ENCODE results near the gene TMTC3. TPM values are rescaled to one million over a fixed set of nuclear protein-coding genes. Genes with fewer than 3 reads are reported as not detected.

TMTC3 gene
- total RNA-seq, 6 donors from 2014 or later, result 4.2 to 18.3 (median 15.3) TPM

GRCh38 chr12:88111074-88111652 is 30.9 kb upstream of the TMTC3 start:
- no peak for DNase-seq
- H3K27ac ChIP-seq, result no peak overlapping the region
- 19 to 25% methylated on average over 1 of the region's 1 CpG for WGBS, 2 donors
- ATAC-seq (ENCODE audit: low FRiP score in 2 of 2), result no peak
- H3K27me3 ChIP-seq, result no peaks in the 10 kb centered on the region
- TF ChIP-seq, protein P1, sequence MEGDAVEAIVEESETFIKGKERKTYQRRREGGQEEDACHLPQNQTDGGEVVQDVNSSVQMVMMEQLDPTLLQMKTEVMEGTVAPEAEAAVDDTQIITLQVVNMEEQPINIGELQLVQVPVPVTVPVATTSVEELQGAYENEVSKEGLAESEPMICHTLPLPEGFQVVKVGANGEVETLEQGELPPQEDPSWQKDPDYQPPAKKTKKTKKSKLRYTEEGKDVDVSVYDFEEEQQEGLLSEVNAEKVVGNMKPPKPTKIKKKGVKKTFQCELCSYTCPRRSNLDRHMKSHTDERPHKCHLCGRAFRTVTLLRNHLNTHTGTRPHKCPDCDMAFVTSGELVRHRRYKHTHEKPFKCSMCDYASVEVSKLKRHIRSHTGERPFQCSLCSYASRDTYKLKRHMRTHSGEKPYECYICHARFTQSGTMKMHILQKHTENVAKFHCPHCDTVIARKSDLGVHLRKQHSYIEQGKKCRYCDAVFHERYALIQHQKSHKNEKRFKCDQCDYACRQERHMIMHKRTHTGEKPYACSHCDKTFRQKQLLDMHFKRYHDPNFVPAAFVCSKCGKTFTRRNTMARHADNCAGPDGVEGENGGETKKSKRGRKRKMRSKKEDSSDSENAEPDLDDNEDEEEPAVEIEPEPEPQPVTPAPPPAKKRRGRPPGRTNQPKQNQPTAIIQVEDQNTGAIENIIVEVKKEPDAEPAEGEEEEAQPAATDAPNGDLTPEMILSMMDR (IDR thresholded peaks at IDR 0.05), result peak in 3 of 6 experiments; percentile 36 to 42 (median 41)
- TF ChIP-seq POLR2A (IDR thresholded peaks at IDR 0.05), result no peak
- no peak for TF ChIP-seq EP300 (IDR thresholded peaks at IDR 0.05)
- TF ChIP-seq POLR2AphosphoS5 (IDR thresholded peaks at IDR 0.05), result no peak
- H3K9me3 ChIP-seq, result no peaks in the 10 kb centered on the region
- peaks cover 0 to 47% (median 9%) of the 10 kb centered on the region in 4 donors for H3K36me3 ChIP-seq
- no peaks in the 10 kb centered on the region for H3K4me1 ChIP-seq
- H3K4me3 ChIP-seq, result peak overlapping the region in 1 of 4 donors; percentile 31

- Histone ChIP-seq H3K9me3 (no peaks in the 10 kb centered on the region), H3K4me1 (no peaks in the 10 kb centered on the region), H3K36me3 (peaks cover 0 to 62% (median 6%) of the 10 kb centered on the region in 4 donors), H3K27ac (no peak overlapping the region), H3K4me3 (no peak overlapping the region), H3K27me3 (no peaks in the 10 kb centered on the region)
- ATAC-seq (ENCODE audit: low FRiP score in 2 of 2) (no peak), DNase-seq (no peak)
- TF ChIP-seq, protein P1 (IDR thresholded peaks at IDR 0.05), result no peak
- TF ChIP-seq POLR2AphosphoS5 (IDR thresholded peaks at IDR 0.05) (no peak), EP300 (IDR thresholded peaks at IDR 0.05) (no peak), POLR2A (IDR thresholded peaks at IDR 0.05) (no peak)
- WGBS, 2 donors, result 54 to 61% methylated on average over 3 of the region's 3 CpGs
Measured at GRCh38 chr12:88113871-88114270, 28.2 kb upstream of the TMTC3 start.

DNA sequence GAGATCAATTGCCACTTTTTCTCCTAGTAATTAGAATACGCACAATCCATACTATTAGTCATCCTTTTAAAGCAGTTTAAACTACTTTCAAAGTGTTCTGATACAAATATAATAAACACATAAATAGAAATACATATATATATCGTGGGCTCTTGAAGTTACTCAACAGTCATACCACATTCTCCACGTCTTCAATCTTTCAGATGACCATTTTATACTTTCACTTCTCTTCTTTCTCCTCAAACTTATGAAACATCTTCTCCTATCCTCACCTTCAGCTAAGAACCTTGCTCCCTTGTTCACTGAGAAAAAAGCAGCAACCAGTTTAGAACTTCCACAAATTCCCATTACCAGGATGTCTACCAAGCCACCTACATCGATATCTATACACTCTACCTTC is 19.4 kb upstream of the TMTC3 start:
- no peak overlapping the region for H3K27ac ChIP-seq
- peaks cover 0 to 47% (median 4%) of the 10 kb centered on the region in 4 donors for H3K36me3 ChIP-seq
- H3K4me1 ChIP-seq, result no peaks in the 10 kb centered on the region
- ATAC-seq (ENCODE audit: low FRiP score in 2 of 2) (no peak), DNase-seq (no peak)
- WGBS, 2 donors, result 56 to 62% methylated on average over 4 of the region's 4 CpGs
- no peak for TF ChIP-seq EP300 (IDR thresholded peaks at IDR 0.05)
- TF ChIP-seq POLR2A (IDR thresholded peaks at IDR 0.05), result no peak
- no peak for TF ChIP-seq POLR2AphosphoS5 (IDR thresholded peaks at IDR 0.05)
- TF ChIP-seq, protein P1 (IDR thresholded peaks at IDR 0.05), result no peak
- H3K27me3 ChIP-seq, result no peaks in the 10 kb centered on the region
- H3K4me3 ChIP-seq, result no peak overlapping the region
- no peaks in the 10 kb centered on the region for H3K9me3 ChIP-seq

GRCh38 chr12:88127099-88127498 is 15.0 kb upstream of the TMTC3 start:
- WGBS, 2 donors, result 94 to 96% methylated on average over 3 of the region's 3 CpGs
- Histone ChIP-seq H3K9me3 (no peaks in the 10 kb centered on the region), H3K36me3 (peaks cover 0 to 30% (median 6%) of the 10 kb centered on the region in 4 donors), H3K4me3 (no peak overlapping the region), H3K27me3 (no peaks in the 10 kb centered on the region), H3K4me1 (no peaks in the 10 kb centered on the region), H3K27ac (no peak overlapping the region)
- ATAC-seq (ENCODE audit: low FRiP score in 2 of 2), result no peak
- DNase-seq, result no peak
- TF ChIP-seq, protein P1 (IDR thresholded peaks at IDR 0.05), result no peak
- no peak for TF ChIP-seq POLR2A (IDR thresholded peaks at IDR 0.05)
- TF ChIP-seq POLR2AphosphoS5 (IDR thresholded peaks at IDR 0.05), result no peak
- TF ChIP-seq EP300 (IDR thresholded peaks at IDR 0.05), result no peak

DNA sequence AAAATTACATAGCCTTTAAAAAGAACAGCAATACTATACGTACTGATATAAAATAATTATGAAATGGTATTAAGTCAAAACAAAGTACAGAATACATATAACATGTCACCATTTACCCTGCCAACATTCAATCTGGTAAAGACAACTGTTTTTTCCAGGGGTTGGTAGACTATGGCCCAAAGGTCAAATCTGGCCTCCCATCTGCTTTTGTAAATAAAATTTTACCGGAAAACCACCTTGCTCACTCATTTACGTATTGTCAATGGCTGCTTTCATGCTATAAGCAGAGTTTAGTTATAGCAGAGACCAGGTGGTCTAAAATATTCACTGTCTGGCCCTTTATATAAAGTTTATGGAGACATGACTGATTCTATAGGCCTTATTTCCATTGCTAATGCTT is 14.3 kb upstream of the TMTC3 start:
- Histone ChIP-seq H3K9me3 (no peaks in the 10 kb centered on the region), H3K36me3 (peaks cover 0 to 29% (median 6%) of the 10 kb centered on the region in 4 donors), H3K4me3 (no peak overlapping the region), H3K27me3 (no peaks in the 10 kb centered on the region), H3K27ac (no peak overlapping the region), H3K4me1 (no peaks in the 10 kb centered on the region)
- TF ChIP-seq, protein P1 (IDR thresholded peaks at IDR 0.05), result no peak
- TF ChIP-seq EP300 (IDR thresholded peaks at IDR 0.05) (no peak), POLR2AphosphoS5 (IDR thresholded peaks at IDR 0.05) (no peak), POLR2A (IDR thresholded peaks at IDR 0.05) (no peak)
- ATAC-seq (ENCODE audit: low FRiP score in 2 of 2) (no peak), DNase-seq (no peak)
- WGBS, 2 donors, result 96 to 97% methylated on average over 3 of the region's 3 CpGs

All from upper lobe of left lung (tissue), 6 donors.